Keratinocyte (primary cell): Measurements from ENCODE around the gene TCEANC2. TPM values are rescaled to one million over a fixed set of nuclear protein-coding genes. Genes with fewer than 3 reads are reported as not detected.

ENCODE experiments used
- DNase-seq: peaks from one replicate; pipeline ENCODE4 v3.0.0-alpha.2; 2011; ENCODE audit warnings: low read depth, missing footprints, low spot score
- FAIRE-seq: peaks from 2 replicates; lab custom pipeline; 2011; peaks lifted over from hg19 to GRCh38; lab: Jason Lieb, UNC
- H2AFZ ChIP-seq: 2 replicates; pipeline ENCODE4 v1.6.0; 2012; ENCODE audit warnings: low read length, control low read depth, inconsistent platforms; ENCODE audit not compliant: control insufficient read depth
- H3K27ac ChIP-seq: 2 replicates; pipeline ENCODE4 v1.5.1; 2011; ENCODE audit warnings: low read length; ENCODE audit not compliant: control insufficient read depth, insufficient read depth
- H3K27me3 ChIP-seq: 3 replicates; pipeline ENCODE4 v1.6.0; 2011; ENCODE audit warnings: low read length; ENCODE audit not compliant: control insufficient read depth, insufficient read depth; ENCODE audit errors: extremely low read depth
- H3K36me3 ChIP-seq, 2 experiments: 2 replicates in 1 of 2; 3 replicates in 1 of 2; pipeline ENCODE4 v1.5.1; 2011; ENCODE audit warnings: low read length in 2 of 2, mild to moderate bottlenecking in 1 of 2; ENCODE audit not compliant: control insufficient read depth in 2 of 2, insufficient read depth in 2 of 2; ENCODE audit errors: extremely low read depth in 1 of 2
- H3K4me1 ChIP-seq: 3 replicates; pipeline ENCODE4 v1.5.1; 2011; ENCODE audit warnings: low read length; ENCODE audit not compliant: control insufficient read depth, insufficient read depth; ENCODE audit errors: extremely low read depth
- H3K4me2 ChIP-seq: 3 replicates; pipeline ENCODE4 v1.6.0; 2011; ENCODE audit warnings: low read depth, low read length; ENCODE audit not compliant: control insufficient read depth, insufficient read depth; ENCODE audit errors: extremely low read depth
- H3K4me3 ChIP-seq, 3 experiments: fragments of 200-600 bp in 1 of 3; sonication (generic) in 1 of 3; 2 replicates in 2 of 3; 3 replicates in 1 of 3; pipeline ENCODE4 v1.5.1; 2011 to 2016; ENCODE audit warnings: low read length in 3 of 3, mild to moderate bottlenecking in 3 of 3, control low read depth in 2 of 3, inconsistent platforms in 1 of 3, low read depth in 1 of 3, mixed read lengths in 1 of 3, mixed run types in 1 of 3, moderate library complexity in 1 of 3; ENCODE audit not compliant: control insufficient read depth in 2 of 3, insufficient read depth in 2 of 3; ENCODE audit errors: extremely low read depth in 1 of 3
- H3K79me2 ChIP-seq: 2 replicates; pipeline ENCODE4 v1.6.0; 2012; ENCODE audit warnings: low read length; ENCODE audit not compliant: control insufficient read depth, insufficient read depth
- H3K9ac ChIP-seq: 3 replicates; pipeline ENCODE4 v1.6.0; 2011; ENCODE audit warnings: low read length; ENCODE audit not compliant: control insufficient read depth, insufficient read depth; ENCODE audit errors: extremely low read depth
- H3K9me1 ChIP-seq: 3 replicates; pipeline ENCODE4 v1.6.0; 2011; ENCODE audit warnings: low read length; ENCODE audit not compliant: control insufficient read depth, insufficient read depth; ENCODE audit errors: extremely low read depth
- H3K9me3 ChIP-seq: 2 replicates; pipeline ENCODE4 v1.5.1; 2012; ENCODE audit warnings: low read depth, low read length; ENCODE audit not compliant: control insufficient read depth
- H4K20me1 ChIP-seq: 3 replicates; pipeline ENCODE4 v1.6.0; 2011; ENCODE audit warnings: low read length; ENCODE audit not compliant: control insufficient read depth, insufficient read depth; ENCODE audit errors: extremely low read depth
- EZH2 ChIP-seq: IDR thresholded peaks from one replicate; pipeline ENCODE4 v1.6.1; 2012; ENCODE audit warnings: inconsistent platforms, mild to moderate bottlenecking, low read length, moderate library complexity
- dilution Hi-C: fragments of 300-500 bp; cut with MboI; formaldehyde crosslinking; loops from one replicate; pipeline ENCODE4 v1.7.0; 2020; ENCODE audit warnings: low sequenced_read_pairs; ENCODE audit not compliant: extremely low pct_ligation_motif_present
- polyA plus RNA-seq, 5 experiments: library from polyadenylated mRNA; depleted of rRNA in 3 of 5; stranded (reverse) in 3 of 5; stranded (forward) in 1 of 5; unstranded in 1 of 5; fragments of >200 nt; gene quantifications; 1 replicate in 1 of 5; 2 replicates in 3 of 5; 3 replicates in 1 of 5; pipeline versions ENCODE4 v1.2.1 to v1.2.3, GENCODE V29; 2011 to 2012; ENCODE audit warnings: missing spikeins in 2 of 5, low read depth in 1 of 5, low replicate concordance in 1 of 5
- TF ChIP-seq, protein P1 (sequence below), 3 experiments: IDR thresholded peaks in 1 of 3; conservative IDR thresholded peaks in 1 of 3; optimal IDR thresholded peaks in 1 of 3; 2 replicates in 2 of 3; 3 replicates in 1 of 3; pipeline versions ENCODE3 to v1.5.1; 2011; ENCODE audit warnings: low read length in 3 of 3, mild to moderate bottlenecking in 3 of 3, moderate library complexity in 2 of 3, control low read depth in 1 of 3, inconsistent platforms in 1 of 3; ENCODE audit not compliant: insufficient read depth in 2 of 3; ENCODE audit errors: extremely low read depth in 1 of 3

TCEANC2 gene
- polyA plus RNA-seq, 1 donor (not counting 4 experiments of a cell fraction or from before 2014, with no cell fraction given), result 4.3 TPM

DNA sequence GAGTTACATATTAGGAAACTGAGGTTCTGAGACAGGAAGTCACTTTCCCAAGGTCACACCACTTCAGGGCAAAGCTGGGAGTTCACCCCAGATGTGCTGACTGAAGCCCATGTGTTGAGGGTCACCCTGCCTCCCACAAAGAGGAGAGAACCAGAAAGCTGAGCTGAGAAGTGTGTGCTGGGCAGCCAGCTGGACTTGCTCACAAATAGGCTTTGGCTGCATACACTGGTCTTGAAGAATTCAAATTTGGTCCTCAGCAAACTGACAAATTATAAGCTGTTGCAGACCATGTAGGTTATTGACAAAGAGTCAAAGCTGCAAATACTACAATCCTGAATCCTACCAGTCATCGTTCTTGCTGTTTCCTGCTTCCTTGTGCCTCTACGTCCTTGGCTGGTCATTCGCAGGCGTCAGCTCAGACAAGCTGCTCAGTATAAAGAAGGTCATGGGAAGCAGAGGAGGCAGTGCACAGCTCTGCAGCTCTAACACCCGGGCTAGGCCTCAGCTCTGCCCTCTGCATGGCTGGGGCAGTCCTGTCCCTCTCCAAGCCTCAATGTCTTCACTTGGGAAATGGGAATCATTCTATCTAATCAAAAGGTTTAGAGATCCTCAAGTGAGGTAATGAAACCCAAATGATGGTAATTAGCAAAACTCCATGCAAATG, 59.4 kb downstream of the TCEANC2 start:
- dilution Hi-C loops, result no loop called here
- H3K4me2 ChIP-seq, result no peak overlapping the region
- H4K20me1 ChIP-seq, result no peaks in the 10 kb centered on the region
- no peak overlapping the region for H3K4me3 ChIP-seq
- no peaks in the 10 kb centered on the region for H3K27me3 ChIP-seq
- DNase-seq, result no peak
- no peak overlapping the region for H3K9ac ChIP-seq
- no peak overlapping the region for H2AFZ ChIP-seq
- no peaks in the 10 kb centered on the region for H3K79me2 ChIP-seq
- FAIRE-seq, result no peak
- H3K9me1 ChIP-seq, result no peaks in the 10 kb centered on the region
- H3K27ac ChIP-seq, result no peak overlapping the region
- H3K36me3 ChIP-seq, result no peaks in the 10 kb centered on the region
- H3K4me1 ChIP-seq, result peaks cover 6% of the 10 kb centered on the region
- H3K9me3 ChIP-seq, result no peaks in the 10 kb centered on the region
- TF ChIP-seq EZH2, result no peak
- TF ChIP-seq, protein P1, sequence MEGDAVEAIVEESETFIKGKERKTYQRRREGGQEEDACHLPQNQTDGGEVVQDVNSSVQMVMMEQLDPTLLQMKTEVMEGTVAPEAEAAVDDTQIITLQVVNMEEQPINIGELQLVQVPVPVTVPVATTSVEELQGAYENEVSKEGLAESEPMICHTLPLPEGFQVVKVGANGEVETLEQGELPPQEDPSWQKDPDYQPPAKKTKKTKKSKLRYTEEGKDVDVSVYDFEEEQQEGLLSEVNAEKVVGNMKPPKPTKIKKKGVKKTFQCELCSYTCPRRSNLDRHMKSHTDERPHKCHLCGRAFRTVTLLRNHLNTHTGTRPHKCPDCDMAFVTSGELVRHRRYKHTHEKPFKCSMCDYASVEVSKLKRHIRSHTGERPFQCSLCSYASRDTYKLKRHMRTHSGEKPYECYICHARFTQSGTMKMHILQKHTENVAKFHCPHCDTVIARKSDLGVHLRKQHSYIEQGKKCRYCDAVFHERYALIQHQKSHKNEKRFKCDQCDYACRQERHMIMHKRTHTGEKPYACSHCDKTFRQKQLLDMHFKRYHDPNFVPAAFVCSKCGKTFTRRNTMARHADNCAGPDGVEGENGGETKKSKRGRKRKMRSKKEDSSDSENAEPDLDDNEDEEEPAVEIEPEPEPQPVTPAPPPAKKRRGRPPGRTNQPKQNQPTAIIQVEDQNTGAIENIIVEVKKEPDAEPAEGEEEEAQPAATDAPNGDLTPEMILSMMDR (optimal IDR thresholded peaks at IDR 0.05 in 1 of 3, IDR thresholded peaks at IDR 0.05 in 1 of 3, conservative IDR thresholded peaks at IDR 0.05 in 1 of 3; ENCODE audit: extremely low read depth in 1 of 3, insufficient read depth in 2 of 3, low read length in 3 of 3), result no peak

DNA sequence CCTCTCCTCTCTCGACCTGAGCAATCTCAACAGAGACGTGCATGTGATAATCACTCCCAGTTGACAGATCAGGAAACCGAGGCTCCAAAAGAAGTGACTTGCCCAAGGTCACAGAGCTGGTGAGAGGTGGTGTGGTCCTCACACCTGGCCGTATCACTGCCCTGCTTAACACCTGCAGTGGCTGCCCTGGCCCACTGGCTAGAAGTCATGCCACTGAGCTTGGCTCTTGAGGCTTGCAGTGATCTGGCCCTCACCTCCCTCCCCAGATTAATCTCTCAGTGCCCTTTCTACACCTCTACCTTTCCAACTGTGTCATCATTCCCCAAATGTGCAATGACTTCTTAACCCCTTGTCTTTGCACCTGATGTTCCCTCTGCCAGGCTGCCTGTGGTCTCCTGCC, 60.6 kb downstream of the TCEANC2 start:
- H3K9ac ChIP-seq, result no peak overlapping the region
- no peak overlapping the region for H3K4me3 ChIP-seq
- H3K36me3 ChIP-seq, result no peaks in the 10 kb centered on the region
- FAIRE-seq (no peak), DNase-seq (no peak)
- no peak overlapping the region for H3K27ac ChIP-seq
- H3K27me3 ChIP-seq, result no peaks in the 10 kb centered on the region
- H3K4me2 ChIP-seq, result no peak overlapping the region
- no peaks in the 10 kb centered on the region for H3K9me1 ChIP-seq
- no peaks in the 10 kb centered on the region for H3K9me3 ChIP-seq
- peaks cover 6% of the 10 kb centered on the region for H3K4me1 ChIP-seq
- dilution Hi-C loops, result no loop called here
- no peaks in the 10 kb centered on the region for H4K20me1 ChIP-seq
- no peaks in the 10 kb centered on the region for H3K79me2 ChIP-seq
- no peak overlapping the region for H2AFZ ChIP-seq
- TF ChIP-seq EZH2, result no peak
- TF ChIP-seq, protein P1 (optimal IDR thresholded peaks at IDR 0.05 in 1 of 3, IDR thresholded peaks at IDR 0.05 in 1 of 3, conservative IDR thresholded peaks at IDR 0.05 in 1 of 3; ENCODE audit: extremely low read depth in 1 of 3, insufficient read depth in 2 of 3, low read length in 3 of 3), result no peak
